Neural cell (in vitro differentiated cells): ENCODE results near the gene PTPN5. TPM values are rescaled to one million over a fixed set of nuclear protein-coding genes. Genes with fewer than 3 reads are reported as not detected.

Experiments
- H2AFZ ChIP-seq: fragments of 200-600, 300-800 bp; sonication (generic), shearing (Covaris generic); 2 replicates; pipeline ENCODE4 v1.6.0; 2014; ENCODE audit warnings: low read depth, mild to moderate bottlenecking, antibody characterized with exemption, low read length, moderate library complexity
- H3F3A ChIP-seq: fragments of 200-600 bp; shearing (Covaris generic); 2 replicates; pipeline ENCODE4 v1.6.1; 2016; ENCODE audit warnings: mild to moderate bottlenecking, moderate library complexity, mixed read lengths, antibody characterized with exemption, low read length; ENCODE audit not compliant: insufficient read depth, poor library complexity, severe bottlenecking
- H3K27ac ChIP-seq: fragments of 200-600, 300-800 bp; sonication (generic), shearing (Covaris generic); 2 replicates; pipeline ENCODE4 v1.5.1; 2014; ENCODE audit warnings: mild to moderate bottlenecking, low read length, moderate library complexity
- H3K27me3 ChIP-seq: fragments of 300-800, 200-600 bp; sonication (generic), shearing (Covaris generic); 2 replicates; pipeline ENCODE4 v1.6.0; 2014; ENCODE audit warnings: mild to moderate bottlenecking, low read depth, low read length, moderate library complexity; ENCODE audit not compliant: insufficient read depth
- H3K36me3 ChIP-seq: fragments of 300-800, 200-600 bp; sonication (generic), shearing (Covaris generic); 2 replicates; pipeline ENCODE4 v1.5.1; 2014; ENCODE audit warnings: mild to moderate bottlenecking, antibody characterized with exemption, low read length, moderate library complexity; ENCODE audit not compliant: insufficient read depth
- H3K4me2 ChIP-seq: fragments of 300-800, 200-600 bp; sonication (generic), shearing (Covaris generic); 2 replicates; pipeline ENCODE4 v1.6.0; 2014; ENCODE audit warnings: mild to moderate bottlenecking, low read length
- H3K4me3 ChIP-seq: fragments of 300-800, 200-600 bp; sonication (generic), shearing (Covaris generic); 2 replicates; pipeline ENCODE4 v1.5.1; 2014; ENCODE audit warnings: mild to moderate bottlenecking, low read length, moderate library complexity
- H3K79me2 ChIP-seq: fragments of 200-600 bp; shearing (Covaris generic); replicated peaks from 2 replicates; pipeline ENCODE4 v1.6.0; 2014; ENCODE audit warnings: mild to moderate bottlenecking, low read length, moderate library complexity; ENCODE audit not compliant: insufficient read depth
- H3K9ac ChIP-seq: fragments of 300-800, 200-600 bp; sonication (generic), shearing (Covaris generic); 2 replicates; pipeline ENCODE4 v1.6.1; 2016; ENCODE audit warnings: mild to moderate bottlenecking, low read length, mixed read lengths
- H3K9me2 ChIP-seq: fragments of 200-600 bp; shearing (Covaris generic); 2 replicates; pipeline ENCODE4 v1.6.1; 2016; ENCODE audit warnings: mild to moderate bottlenecking, low read length, mixed read lengths; ENCODE audit not compliant: insufficient read depth
- H3K9me3 ChIP-seq: fragments of 200-600, 300-800 bp; sonication (generic), shearing (Covaris generic); 2 replicates; pipeline ENCODE4 v1.6.1; 2016; ENCODE audit warnings: mild to moderate bottlenecking, mixed run types, low read length, moderate library complexity, mixed read lengths
- H4K20me1 ChIP-seq: fragments of 200-600 bp; shearing (Covaris generic); 2 replicates; pipeline ENCODE4 v1.6.1; 2016; ENCODE audit warnings: mild to moderate bottlenecking, mixed run types; ENCODE audit not compliant: insufficient read depth
- EP300 ChIP-seq: fragments of 450-650 bp; conservative IDR thresholded peaks from 2 replicates; pipeline ENCODE4 v1.6.1; 2014; ENCODE audit warnings: antibody characterized with exemption, mild to moderate bottlenecking, moderate library complexity; ENCODE audit not compliant: poor library complexity, severe bottlenecking
- EZH2 ChIP-seq: fragments of 200-600, 300-800 bp; shearing (Covaris generic), sonication (generic); IDR thresholded peaks from 2 replicates; pipeline ENCODE4 v1.6.1; 2014; ENCODE audit warnings: antibody characterized with exemption, low read length, borderline replicate concordance, mild to moderate bottlenecking; ENCODE audit not compliant: insufficient read depth, poor library complexity, severe bottlenecking
- MXI1 ChIP-seq: fragments of 450-650 bp; conservative IDR thresholded peaks from 2 replicates; pipeline ENCODE4 v1.6.1; 2014; ENCODE audit warnings: antibody characterized with exemption, mild to moderate bottlenecking; ENCODE audit not compliant: poor library complexity, severe bottlenecking
- POLR2AphosphoS5 ChIP-seq: IDR thresholded peaks from 2 replicates; pipeline ENCODE4 v1.6.1; 2012
- RAD21 ChIP-seq: fragments of 450-650 bp; conservative IDR thresholded peaks from 2 replicates; pipeline ENCODE4 v1.6.1; 2014; ENCODE audit warnings: antibody characterized with exemption, mild to moderate bottlenecking, moderate library complexity
- SMC3 ChIP-seq: fragments of 450-650 bp; conservative IDR thresholded peaks from 2 replicates; pipeline ENCODE4 v1.6.1; 2014; ENCODE audit warnings: antibody characterized with exemption, mild to moderate bottlenecking, moderate library complexity; ENCODE audit not compliant: poor library complexity
- TAF1 ChIP-seq: IDR thresholded peaks from 2 replicates; pipeline ENCODE4 v1.6.1; 2012; ENCODE audit warnings: low read depth
- polyA plus RNA-seq: library from polyadenylated mRNA; depleted of rRNA; stranded (reverse); fragments of >200 nt; gene quantifications from 2 replicates; pipeline ENCODE4 v1.2.3, GENCODE V29; 2014
- TF ChIP-seq, protein P1 (sequence below): IDR thresholded peaks from 2 replicates; pipeline ENCODE4 v1.6.1; 2012; ENCODE audit warnings: borderline replicate concordance
- TF ChIP-seq, protein P2 (sequence below): fragments of 450-650 bp; IDR thresholded peaks from 2 replicates; pipeline ENCODE4 v1.5.1; 2014; ENCODE audit warnings: antibody characterized with exemption, mild to moderate bottlenecking, moderate library complexity; ENCODE audit not compliant: poor library complexity, severe bottlenecking

The PTPN5 gene
- polyA plus RNA-seq, 1 donor from 2014 or later: 122 TPM

DNA sequence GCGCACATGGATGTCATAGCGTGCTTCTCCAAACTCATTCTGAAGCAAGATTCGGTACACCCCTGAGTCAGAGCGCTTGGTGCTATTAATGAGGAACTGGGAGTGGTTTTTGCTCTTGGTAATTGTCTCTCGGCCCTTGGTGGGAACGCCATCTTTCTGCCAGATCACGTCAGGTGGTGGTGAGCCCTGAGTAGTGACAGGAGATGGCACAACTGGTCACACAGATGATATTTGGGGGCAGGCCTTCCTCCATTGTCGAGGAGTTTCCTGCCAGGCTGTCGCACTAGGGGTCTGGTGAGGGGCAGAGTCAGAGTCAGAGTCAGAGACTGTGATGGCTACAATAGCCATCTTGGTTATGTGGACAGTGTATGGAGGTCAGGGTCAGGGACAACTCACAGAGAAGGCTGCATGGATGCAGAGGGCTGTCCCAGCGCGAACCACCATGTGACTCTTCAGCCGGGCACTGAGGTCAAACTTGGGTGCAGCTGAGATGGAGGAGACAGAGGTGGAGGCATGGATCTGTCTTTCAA, 83.7 kb downstream of the PTPN5 start:
- Histone ChIP-seq H3K9ac (no peak overlapping the region), H2AFZ (no peak overlapping the region), H4K20me1 (no peaks in the 10 kb centered on the region), H3K9me3 (no peaks in the 10 kb centered on the region), H3K4me3 (no peak overlapping the region), H3K36me3 (no peaks in the 10 kb centered on the region), H3K79me2 (no peaks in the 10 kb centered on the region), H3F3A (no peaks in the 10 kb centered on the region), H3K4me2 (no peak overlapping the region), H3K27me3 (no peaks in the 10 kb centered on the region), H3K27ac (no peak overlapping the region), H3K9me2 (no peaks in the 10 kb centered on the region)
- no peak for TF ChIP-seq RAD21

DNA sequence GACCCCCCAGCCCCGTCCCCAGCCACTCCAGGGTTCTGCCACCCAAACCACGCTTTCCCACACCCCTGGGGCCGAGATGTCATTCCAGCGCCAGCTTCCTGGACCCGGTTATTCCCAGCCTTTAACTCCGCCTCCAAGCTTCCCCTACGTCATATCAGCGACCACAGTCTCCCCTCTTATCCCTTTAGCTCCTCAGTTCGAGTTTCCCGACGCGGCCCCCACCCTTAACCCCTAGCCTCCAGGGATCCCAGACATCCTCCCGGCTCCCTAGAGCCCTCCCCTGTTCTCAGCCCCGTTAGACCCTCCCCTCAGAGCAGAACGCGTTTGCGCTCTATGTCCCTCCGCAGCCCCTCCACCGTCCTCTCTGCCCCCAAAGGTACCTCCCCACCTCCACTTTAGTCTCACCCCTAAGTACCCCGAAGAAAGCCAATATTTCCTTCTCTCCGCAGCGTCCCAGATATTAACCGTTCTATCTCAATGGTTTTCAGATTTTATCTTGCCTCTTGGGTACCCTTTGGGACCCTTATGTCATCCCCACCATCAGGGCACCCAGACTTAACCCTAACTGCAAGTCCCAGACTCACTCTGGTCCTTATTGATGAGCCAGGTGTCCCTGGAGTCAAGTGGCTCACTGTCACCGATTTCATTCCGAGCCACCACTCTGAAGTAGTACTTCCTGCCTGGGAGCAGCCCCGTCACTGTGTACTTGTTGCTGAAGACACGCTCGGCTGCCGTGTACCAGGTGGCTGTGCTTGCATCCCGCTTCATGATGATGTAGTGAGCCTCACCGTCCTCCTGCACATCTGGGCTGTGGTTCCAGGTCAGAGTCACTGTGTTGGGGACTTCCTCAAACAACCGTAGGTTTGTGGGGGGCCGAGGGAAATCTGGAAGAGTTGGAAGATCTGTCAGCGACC, 85.0 kb downstream of the PTPN5 start:
- H3K4me2 ChIP-seq: no peak overlapping the region
- no peaks in the 10 kb centered on the region for H4K20me1 ChIP-seq
- H3K79me2 ChIP-seq: no peaks in the 10 kb centered on the region
- H3K27me3 ChIP-seq: no peaks in the 10 kb centered on the region
- H3K9me2 ChIP-seq: no peaks in the 10 kb centered on the region
- TF ChIP-seq POLR2AphosphoS5: no peak
- no peaks in the 10 kb centered on the region for H3F3A ChIP-seq
- H3K27ac ChIP-seq: no peak overlapping the region
- H3K4me3 ChIP-seq: no peak overlapping the region
- no peaks in the 10 kb centered on the region for H3K36me3 ChIP-seq
- H3K9ac ChIP-seq: no peak overlapping the region
- no peak overlapping the region for H2AFZ ChIP-seq
- H3K9me3 ChIP-seq: no peaks in the 10 kb centered on the region

DNA sequence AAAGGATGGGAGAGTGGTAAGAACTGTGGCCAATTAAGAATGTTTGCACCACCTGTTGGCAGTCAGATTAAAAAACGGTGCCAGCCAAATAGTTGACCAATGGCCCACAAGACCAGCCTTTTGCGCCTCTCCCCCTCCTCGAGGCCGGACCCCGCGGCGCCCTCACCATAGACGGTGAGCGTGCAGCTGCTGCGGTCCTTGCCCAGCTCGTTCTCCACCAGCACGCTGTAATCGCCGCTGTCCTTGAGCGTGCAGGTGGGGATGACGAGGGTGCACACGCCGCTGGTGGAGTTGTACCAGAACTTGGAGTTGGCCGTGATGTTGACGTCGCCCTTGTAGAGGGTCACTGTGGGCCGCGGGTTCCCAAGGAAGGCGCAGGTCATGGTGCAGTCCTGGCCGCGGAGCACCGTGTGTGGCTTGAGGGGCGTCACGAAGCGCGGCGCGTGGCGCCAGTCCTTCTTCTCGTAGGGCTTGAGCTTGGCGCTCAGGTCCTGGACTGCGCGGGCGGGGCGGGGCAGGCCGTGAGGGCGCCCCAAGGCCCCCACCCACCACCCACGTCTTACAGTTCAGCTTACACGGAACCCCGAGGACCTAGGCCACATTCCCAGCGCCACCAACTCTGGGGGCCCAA, 85.8 kb downstream of the PTPN5 start:
- Histone ChIP-seq H3F3A (no peaks in the 10 kb centered on the region), H4K20me1 (no peaks in the 10 kb centered on the region), H3K27ac (no peak overlapping the region), H3K9ac (no peak overlapping the region), H3K9me3 (no peaks in the 10 kb centered on the region), H3K79me2 (no peaks in the 10 kb centered on the region), H3K36me3 (no peaks in the 10 kb centered on the region), H3K9me2 (no peaks in the 10 kb centered on the region), H3K4me2 (no peak overlapping the region), H3K27me3 (no peaks in the 10 kb centered on the region), H2AFZ (no peak overlapping the region), H3K4me3 (peak overlapping the region; percentile 52)
- TF ChIP-seq MXI1: no peak
- TF ChIP-seq POLR2AphosphoS5: no peak
- no peak for TF ChIP-seq EP300
- TF ChIP-seq RAD21: no peak
- TF ChIP-seq, protein P1, sequence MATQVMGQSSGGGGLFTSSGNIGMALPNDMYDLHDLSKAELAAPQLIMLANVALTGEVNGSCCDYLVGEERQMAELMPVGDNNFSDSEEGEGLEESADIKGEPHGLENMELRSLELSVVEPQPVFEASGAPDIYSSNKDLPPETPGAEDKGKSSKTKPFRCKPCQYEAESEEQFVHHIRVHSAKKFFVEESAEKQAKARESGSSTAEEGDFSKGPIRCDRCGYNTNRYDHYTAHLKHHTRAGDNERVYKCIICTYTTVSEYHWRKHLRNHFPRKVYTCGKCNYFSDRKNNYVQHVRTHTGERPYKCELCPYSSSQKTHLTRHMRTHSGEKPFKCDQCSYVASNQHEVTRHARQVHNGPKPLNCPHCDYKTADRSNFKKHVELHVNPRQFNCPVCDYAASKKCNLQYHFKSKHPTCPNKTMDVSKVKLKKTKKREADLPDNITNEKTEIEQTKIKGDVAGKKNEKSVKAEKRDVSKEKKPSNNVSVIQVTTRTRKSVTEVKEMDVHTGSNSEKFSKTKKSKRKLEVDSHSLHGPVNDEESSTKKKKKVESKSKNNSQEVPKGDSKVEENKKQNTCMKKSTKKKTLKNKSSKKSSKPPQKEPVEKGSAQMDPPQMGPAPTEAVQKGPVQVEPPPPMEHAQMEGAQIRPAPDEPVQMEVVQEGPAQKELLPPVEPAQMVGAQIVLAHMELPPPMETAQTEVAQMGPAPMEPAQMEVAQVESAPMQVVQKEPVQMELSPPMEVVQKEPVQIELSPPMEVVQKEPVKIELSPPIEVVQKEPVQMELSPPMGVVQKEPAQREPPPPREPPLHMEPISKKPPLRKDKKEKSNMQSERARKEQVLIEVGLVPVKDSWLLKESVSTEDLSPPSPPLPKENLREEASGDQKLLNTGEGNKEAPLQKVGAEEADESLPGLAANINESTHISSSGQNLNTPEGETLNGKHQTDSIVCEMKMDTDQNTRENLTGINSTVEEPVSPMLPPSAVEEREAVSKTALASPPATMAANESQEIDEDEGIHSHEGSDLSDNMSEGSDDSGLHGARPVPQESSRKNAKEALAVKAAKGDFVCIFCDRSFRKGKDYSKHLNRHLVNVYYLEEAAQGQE: no peak
- no peak for TF ChIP-seq SMC3
- no peak for TF ChIP-seq EZH2
- TF ChIP-seq TAF1: no peak
- TF ChIP-seq, protein P2, sequence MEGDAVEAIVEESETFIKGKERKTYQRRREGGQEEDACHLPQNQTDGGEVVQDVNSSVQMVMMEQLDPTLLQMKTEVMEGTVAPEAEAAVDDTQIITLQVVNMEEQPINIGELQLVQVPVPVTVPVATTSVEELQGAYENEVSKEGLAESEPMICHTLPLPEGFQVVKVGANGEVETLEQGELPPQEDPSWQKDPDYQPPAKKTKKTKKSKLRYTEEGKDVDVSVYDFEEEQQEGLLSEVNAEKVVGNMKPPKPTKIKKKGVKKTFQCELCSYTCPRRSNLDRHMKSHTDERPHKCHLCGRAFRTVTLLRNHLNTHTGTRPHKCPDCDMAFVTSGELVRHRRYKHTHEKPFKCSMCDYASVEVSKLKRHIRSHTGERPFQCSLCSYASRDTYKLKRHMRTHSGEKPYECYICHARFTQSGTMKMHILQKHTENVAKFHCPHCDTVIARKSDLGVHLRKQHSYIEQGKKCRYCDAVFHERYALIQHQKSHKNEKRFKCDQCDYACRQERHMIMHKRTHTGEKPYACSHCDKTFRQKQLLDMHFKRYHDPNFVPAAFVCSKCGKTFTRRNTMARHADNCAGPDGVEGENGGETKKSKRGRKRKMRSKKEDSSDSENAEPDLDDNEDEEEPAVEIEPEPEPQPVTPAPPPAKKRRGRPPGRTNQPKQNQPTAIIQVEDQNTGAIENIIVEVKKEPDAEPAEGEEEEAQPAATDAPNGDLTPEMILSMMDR: no peak
